Measurements from ENCODE around the gene PALLD.

Gene PALLD

GRCh38 chr4:168882650-168883233, 385.9 kb downstream of the PALLD start:
- no peak for DNase-seq

- no peak for DNase-seq
Observed at GRCh38 chr4:168883513-168883912, 386.7 kb downstream of the PALLD start.

- no peak for DNase-seq
Observed at GRCh38 chr4:168884251-168885124, 387.6 kb downstream of the PALLD start.

- no peak for DNase-seq
Observed at GRCh38 chr4:168885400-168885799, 388.5 kb downstream of the PALLD start.

- DNase-seq, result no peak
Observed at GRCh38 chr4:168886351-168886750, 389.5 kb downstream of the PALLD start.

- no peak for DNase-seq
Observed at GRCh38 chr4:168887809-168888208, 391.0 kb downstream of the PALLD start.

- DNase-seq, result no peak
Observed at GRCh38 chr4:168888715-168889215, 391.9 kb downstream of the PALLD start.

GRCh38 chr4:168891086-168891485, 394.2 kb downstream of the PALLD start:
- DNase-seq, result no peak

- no peak for DNase-seq
Observed at GRCh38 chr4:168891688-168892087, 394.8 kb downstream of the PALLD start.

GRCh38 chr4:168892475-168892874, 395.6 kb downstream of the PALLD start:
- no peak for DNase-seq

- no peak for DNase-seq
Observed at GRCh38 chr4:168893205-168893604, 396.4 kb downstream of the PALLD start.

- DNase-seq, result no peak
Observed at GRCh38 chr4:168893807-168894206, 397.0 kb downstream of the PALLD start.

- DNase-seq, result no peak
Observed at GRCh38 chr4:168900080-168900479, 403.2 kb downstream of the PALLD start.

- DNase-seq, result no peak
Observed at GRCh38 chr4:168907119-168907698, 410.4 kb downstream of the PALLD start.

GRCh38 chr4:168908093-168908492, 411.2 kb downstream of the PALLD start:
- DNase-seq, result no peak

- DNase-seq, result no peak
Observed at GRCh38 chr4:168908851-168909273, 412.0 kb downstream of the PALLD start.

- DNase-seq, result no peak
Observed at GRCh38 chr4:168914095-168914494, 417.2 kb downstream of the PALLD start.

- DNase-seq, result peak; percentile 34
Observed at GRCh38 chr4:168917138-168917779, 420.4 kb downstream of the PALLD start.

- DNase-seq, result no peak
Observed at GRCh38 chr4:168919706-168920324, 423.0 kb downstream of the PALLD start.

GRCh38 chr4:168920441-168921065, 423.7 kb downstream of the PALLD start:
- peak; percentile 23 for DNase-seq

- peak; percentile 14 for DNase-seq
Observed at GRCh38 chr4:168923526-168924194, 426.8 kb downstream of the PALLD start.

- no peak for DNase-seq
Observed at GRCh38 chr4:168924667-168925066, 427.8 kb downstream of the PALLD start.

All from NCI-H1417 treated with DMSO at 0.1 percent for 48 hours (cell line).